GM10266 (cell line): ENCODE results near the gene TNFAIP6.
"Not testable (repeated sequence)": the region's sequence is repeated elsewhere in the genome, so short reads cannot be mapped to it uniquely, and the experiment has no call there.

Experiments used
- DNase-seq: peaks from one replicate; pipeline ENCODE4 v3.0.0; 2012; ENCODE audit errors: extremely low spot score
- CTCF ChIP-seq: IDR thresholded peaks from 2 replicates; pipeline ENCODE4 v1.5.1; 2012; ENCODE audit warnings: mild to moderate bottlenecking, low read depth; ENCODE audit not compliant: control insufficient read depth, insufficient read depth; ENCODE audit errors: missing control alignments

The TNFAIP6 gene

DNA sequence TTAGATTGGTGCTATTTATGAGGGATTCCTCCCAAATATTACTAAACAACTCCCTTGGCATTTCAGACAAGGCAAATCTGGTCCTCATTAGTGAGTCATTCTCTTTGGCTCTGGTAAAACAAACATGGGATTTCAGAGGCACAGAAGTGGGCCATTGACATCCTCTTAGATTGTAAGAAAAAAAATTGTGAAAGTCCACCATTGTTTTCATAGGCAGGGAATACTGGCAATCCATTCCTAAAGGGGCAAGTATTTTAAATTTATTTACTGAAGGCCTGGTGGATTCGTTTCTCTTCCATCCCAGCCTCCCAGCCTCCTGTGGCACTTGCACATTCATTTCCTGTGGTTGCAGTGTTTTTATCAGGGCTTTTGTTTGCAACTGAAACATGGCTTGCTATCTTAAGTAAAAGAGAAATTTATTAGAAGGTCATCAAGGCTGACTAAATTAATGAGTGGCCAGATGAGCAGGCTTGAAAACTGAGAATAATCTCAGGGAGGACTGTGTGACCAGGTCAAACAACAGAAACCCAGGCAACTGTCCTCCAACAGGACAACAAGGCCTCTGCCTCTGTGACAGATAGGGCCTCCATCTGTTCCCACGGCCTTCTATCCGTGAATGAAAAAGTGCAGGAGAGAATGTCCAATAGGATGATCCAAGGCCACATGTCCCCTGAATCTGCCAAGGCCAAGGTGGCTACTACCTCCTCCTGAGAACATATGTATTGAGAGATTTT lies 23.1 kb upstream of the TNFAIP6 start:
- DNase-seq = no peak
- no peak for TF ChIP-seq CTCF

DNA sequence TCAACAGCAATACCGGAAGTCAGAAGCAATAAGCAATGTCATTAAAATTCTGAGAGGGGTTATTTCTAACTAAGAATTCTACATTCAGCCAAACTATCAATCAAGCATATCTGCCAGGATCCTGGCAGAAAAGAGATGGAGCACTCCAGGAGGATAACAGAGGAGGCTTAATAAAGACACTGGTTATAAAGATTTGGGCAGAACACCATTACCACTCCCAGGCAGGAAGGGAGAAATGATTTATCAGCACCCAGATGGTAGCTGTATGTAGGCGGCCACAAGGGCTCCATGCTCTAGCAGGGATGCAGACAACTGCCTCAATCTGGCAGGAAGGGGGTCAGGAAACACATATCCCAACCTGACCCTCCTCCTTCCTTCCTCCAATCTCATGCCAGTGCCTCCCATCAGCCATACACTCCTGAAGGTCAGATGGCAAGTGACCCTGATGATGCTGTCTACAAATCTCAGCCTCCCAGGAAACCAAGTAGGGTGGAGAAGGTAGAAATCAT lies 20.5 kb upstream of the TNFAIP6 start:
- TF ChIP-seq CTCF = no peak
- DNase-seq = no peak

- no peak for DNase-seq
- no peak for TF ChIP-seq CTCF
Measured at GRCh38 chr2:151337643-151338042, 19.7 kb upstream of the TNFAIP6 start.

DNA sequence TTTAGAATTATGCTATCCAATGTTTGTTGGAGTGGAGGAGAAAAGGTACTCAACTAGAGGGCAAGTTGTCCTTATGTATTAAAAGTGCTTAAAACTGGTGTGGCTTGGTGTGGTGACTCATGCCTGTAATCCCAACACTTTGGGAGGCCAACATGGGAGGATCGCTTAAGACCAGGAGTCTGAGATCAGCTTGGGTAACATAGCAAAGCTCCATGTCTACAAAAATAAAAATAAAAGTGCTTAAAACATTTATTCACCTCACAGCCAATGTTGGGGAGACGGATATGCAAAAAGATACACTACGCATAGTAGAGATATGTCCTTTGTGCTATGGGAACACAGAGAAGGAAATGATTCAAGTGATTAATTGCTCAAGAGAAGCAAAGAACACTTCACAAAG lies 19.3 kb upstream of the TNFAIP6 start:
- DNase-seq = no peak
- no peak for TF ChIP-seq CTCF

- DNase-seq = no peak
- TF ChIP-seq CTCF = no peak
Measured at GRCh38 chr2:151343073-151343472, 14.3 kb upstream of the TNFAIP6 start.

DNA sequence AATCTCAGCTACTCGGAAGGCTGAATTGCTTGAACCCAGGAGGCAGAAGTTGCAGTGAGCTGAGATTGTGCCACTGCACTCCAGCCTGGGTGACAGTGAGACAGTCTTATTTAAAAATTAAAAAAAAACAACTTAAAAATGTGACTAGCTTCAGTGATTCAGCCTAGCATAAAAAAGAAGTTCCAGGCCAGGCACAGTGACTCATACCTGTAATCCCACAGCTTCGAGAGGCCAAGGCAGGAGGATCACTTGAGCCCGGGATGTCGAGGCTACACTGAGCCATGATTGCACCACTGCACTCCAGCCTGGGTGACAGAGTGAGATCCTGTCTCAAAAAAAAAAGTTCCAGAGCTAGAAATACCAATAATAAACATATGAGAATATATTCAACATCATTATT lies 13.2 kb upstream of the TNFAIP6 start:
- not testable (repeated sequence) for DNase-seq

- no peak for DNase-seq
Measured at GRCh38 chr2:151344906-151345305, 12.5 kb upstream of the TNFAIP6 start.

More at GRCh38 chr2:151344906-151345305, 12.5 kb upstream of the TNFAIP6 start:
- TF ChIP-seq CTCF = no peak
